Measurements from ENCODE around the gene MAP3K6.

- TF ChIP-seq YY1 (IDR thresholded peaks at IDR 0.05; ENCODE audit: low read depth), result no peak
- no peak for TF ChIP-seq CREB1 (IDR thresholded peaks at IDR 0.05; ENCODE audit: low read depth)
- TF ChIP-seq EGR1 (IDR thresholded peaks at IDR 0.05), result no peak
- no peak for TF ChIP-seq RAD21 (IDR thresholded peaks at IDR 0.05; ENCODE audit: low read depth)
- TF ChIP-seq, protein P1, sequence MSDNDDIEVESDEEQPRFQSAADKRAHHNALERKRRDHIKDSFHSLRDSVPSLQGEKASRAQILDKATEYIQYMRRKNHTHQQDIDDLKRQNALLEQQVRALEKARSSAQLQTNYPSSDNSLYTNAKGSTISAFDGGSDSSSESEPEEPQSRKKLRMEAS (IDR thresholded peaks at IDR 0.05), result no peak
- no peak; the same call in 1 of the 2 replicates for TF ChIP-seq EP300 (IDR thresholded peaks at IDR 0.05; ENCODE audit: borderline replicate concordance)
- TF ChIP-seq ZBTB7A (IDR thresholded peaks at IDR 0.05; ENCODE audit: low read depth), result no peak
- TF ChIP-seq TAF1 (IDR thresholded peaks at IDR 0.05; ENCODE audit: low read depth), result no peak
- no peak for TF ChIP-seq USF1 (IDR thresholded peaks at IDR 0.05)
Measured at GRCh38 chr1:27367160-27367650, 444 bp upstream of the MAP3K6 start.

Data from Ishikawa (cell line).